ENCODE measurements around the gene ATP5IF1. TPM values are rescaled to one million over a fixed set of nuclear protein-coding genes. Genes with fewer than 3 reads are reported as not detected.

Gene ATP5IF1
- total and polyA plus RNA-seq, 2 donors (not counting 1 experiment from before 2014, with no cell fraction given) = 88.1 to 128 TPM

GRCh38 chr1:28267633-28268032 is 31.7 kb downstream of the ATP5IF1 start:
- Mint-ChIP-seq H3K27ac (no peak overlapping the region), H3K9me3 (ENCODE audit: insufficient read depth) (no peaks in the 10 kb centered on the region), H3K27me3 (no peaks in the 10 kb centered on the region), H3K4me1 (no peaks in the 10 kb centered on the region), H3K4me3 (no peak overlapping the region)
- ATAC-seq (ENCODE audit: low read depth) (no peak), DNase-seq (no peak)
- H3K9me3 ChIP-seq (ENCODE audit: control extremely low read depth in 1 of 3, control insufficient read depth in 2 of 3, insufficient read depth in 1 of 3, low read length in 2 of 3) = no peaks in the 10 kb centered on the region
- ChIA-PET CTCF (no interaction called here), POLR2A (no interaction called here)
- no peak overlapping the region for H3K9ac ChIP-seq (ENCODE audit: low read length)
- peaks cover 3 to 5% of the 10 kb centered on the region in 2 experiments for H3K36me3 ChIP-seq (replicated peaks in 1 of 2; ENCODE audit: control extremely low read depth in 1 of 2, control insufficient read depth in 1 of 2, extremely low read depth in 1 of 2, insufficient read depth in 2 of 2, low read length in 1 of 2)
- TF ChIP-seq EZH2 (IDR thresholded peaks at IDR 0.05; ENCODE audit: borderline replicate concordance, insufficient read depth, low read depth, low read length, poor library complexity, severe bottlenecking) (no peak), CTCF (IDR thresholded peaks at IDR 0.05) (no peak)
- 100% methylated on average over 1 of the region's 2 CpGs for WGBS (ENCODE audit: insufficient coverage)
- no peak overlapping the region for H2AFZ ChIP-seq (ENCODE audit: insufficient read depth, low read depth, low read length, poor library complexity, severe bottlenecking)
- peaks cover 8% of the 10 kb centered on the region for H4K20me1 ChIP-seq (ENCODE audit: control insufficient read depth, insufficient read depth, low read length, poor library complexity, severe bottlenecking)
- peaks cover 21% of the 10 kb centered on the region for H3K79me2 ChIP-seq (ENCODE audit: control insufficient read depth, insufficient read depth, low read length)
- no peak overlapping the region for H3K4me2 ChIP-seq (replicated peaks; ENCODE audit: low read depth, low read length, poor library complexity, severe bottlenecking)
- intact Hi-C loops (cut with micrococcal nuclease) = no loop called here
- H3K4me3 ChIP-seq (ENCODE audit: control extremely low read depth in 1 of 5, extremely low read depth in 1 of 5, insufficient read depth in 1 of 5, low read depth in 2 of 5, low read length in 4 of 5) = no peak overlapping the region
- H3K27me3 ChIP-seq (replicated peaks in 1 of 4; ENCODE audit: control extremely low read depth in 1 of 4, control insufficient read depth in 3 of 4, insufficient read depth in 4 of 4, low read length in 3 of 4) = no peaks in the 10 kb centered on the region
- H3K4me1 ChIP-seq (ENCODE audit: control insufficient read depth in 2 of 2, insufficient read depth in 2 of 2, low read length in 2 of 2) = no peaks in the 10 kb centered on the region
- no peak overlapping the region for H3K27ac ChIP-seq (ENCODE audit: low read length in 2 of 2)

- Histone ChIP-seq H3K9me3 (ENCODE audit: control extremely low read depth in 1 of 3, control insufficient read depth in 2 of 3, insufficient read depth in 1 of 3, low read length in 2 of 3) (no peaks in the 10 kb centered on the region), H3K27me3 (replicated peaks in 1 of 4; ENCODE audit: control extremely low read depth in 1 of 4, control insufficient read depth in 3 of 4, insufficient read depth in 4 of 4, low read length in 3 of 4) (no peaks in the 10 kb centered on the region), H3K79me2 (ENCODE audit: control insufficient read depth, insufficient read depth, low read length) (peaks cover 9% of the 10 kb centered on the region), H3K4me3 (ENCODE audit: control extremely low read depth in 1 of 5, extremely low read depth in 1 of 5, insufficient read depth in 1 of 5, low read depth in 2 of 5, low read length in 4 of 5) (no peak overlapping the region), H3K36me3 (replicated peaks in 1 of 2; ENCODE audit: control extremely low read depth in 1 of 2, control insufficient read depth in 1 of 2, extremely low read depth in 1 of 2, insufficient read depth in 2 of 2, low read length in 1 of 2) (peaks cover 7 to 24% of the 10 kb centered on the region in 2 experiments), H4K20me1 (ENCODE audit: control insufficient read depth, insufficient read depth, low read length, poor library complexity, severe bottlenecking) (peaks cover 8% of the 10 kb centered on the region), H3K4me1 (ENCODE audit: control insufficient read depth in 2 of 2, insufficient read depth in 2 of 2, low read length in 2 of 2) (no peaks in the 10 kb centered on the region), H3K4me2 (replicated peaks; ENCODE audit: low read depth, low read length, poor library complexity, severe bottlenecking) (no peak overlapping the region), H3K9ac (ENCODE audit: low read length) (no peak overlapping the region), H3K27ac (ENCODE audit: low read length in 2 of 2) (no peak overlapping the region), H2AFZ (ENCODE audit: insufficient read depth, low read depth, low read length, poor library complexity, severe bottlenecking) (no peak overlapping the region)
- H3K4me3 Mint-ChIP-seq = no peak overlapping the region
- H3K27ac Mint-ChIP-seq = no peak overlapping the region
- CTCF ChIA-PET = interaction anchor here (0.8 kb wide), 1 partner anchor 30 kb away, joined by 3 read pairs; no protein-coding TSS in a partner anchor
- H3K27me3 Mint-ChIP-seq = no peaks in the 10 kb centered on the region
- intact Hi-C loops (cut with micrococcal nuclease) = no loop called here
- WGBS (ENCODE audit: insufficient coverage) = no CpG with 5 or more reads among the region's 2 CpGs
- no peak for DNase-seq
- H3K4me1 Mint-ChIP-seq = no peaks in the 10 kb centered on the region
- POLR2A ChIA-PET = no interaction called here
- ATAC-seq (ENCODE audit: low read depth) = no peak
- no peak for TF ChIP-seq EZH2 (IDR thresholded peaks at IDR 0.05; ENCODE audit: borderline replicate concordance, insufficient read depth, low read depth, low read length, poor library complexity, severe bottlenecking)
- no peaks in the 10 kb centered on the region for H3K9me3 Mint-ChIP-seq (ENCODE audit: insufficient read depth)
These were observed 33.6 kb downstream of the ATP5IF1 start for GRCh38 chr1:28269529-28269928.
